Liver (tissue), 9 donors: ENCODE data around the gene UMODL1. TPM values are rescaled to one million over a fixed set of nuclear protein-coding genes. Genes with fewer than 3 reads are reported as not detected.

Source experiments
- DNase-seq: peaks from one replicate; pipeline ENCODE4 v3.0.0-alpha.2; 2017; ENCODE audit warnings: low spot score
- H3K27ac ChIP-seq, 2 donors: one replicate each; pipeline ENCODE4 v1.7.0; 2013; ENCODE audit warnings: inconsistent platforms in 2 of 2, low read length in 2 of 2, control low read depth in 1 of 2, low read depth in 1 of 2, mild to moderate bottlenecking in 1 of 2
- H3K27me3 ChIP-seq, 4 donors: one replicate each; pipeline versions ENCODE4 v1.6.1 to v1.7.0; 2013; ENCODE audit warnings: low read length in 3 of 4, inconsistent platforms in 1 of 4, mild to moderate bottlenecking in 1 of 4, moderate library complexity in 1 of 4; ENCODE audit not compliant: control insufficient read depth in 4 of 4, insufficient read depth in 4 of 4
- H3K36me3 ChIP-seq, 4 donors: one replicate each; pipeline versions ENCODE4 v1.6.1 to v1.7.0; 2013; ENCODE audit warnings: low read length in 3 of 4, mild to moderate bottlenecking in 3 of 4, low read depth in 1 of 4, moderate library complexity in 1 of 4; ENCODE audit not compliant: control insufficient read depth in 4 of 4, insufficient read depth in 3 of 4
- H3K4me1 ChIP-seq, 4 donors: one replicate each; pipeline versions ENCODE4 v1.6.1 to v1.7.0; 2013; ENCODE audit warnings: low read length in 3 of 4, mild to moderate bottlenecking in 3 of 4, moderate library complexity in 1 of 4; ENCODE audit not compliant: control insufficient read depth in 4 of 4, insufficient read depth in 4 of 4
- H3K4me3 ChIP-seq, 3 donors: one replicate each; pipeline versions ENCODE4 v1.6.1 to v1.7.0; 2013; ENCODE audit warnings: low read length in 3 of 3, control low read depth in 1 of 3, low read depth in 1 of 3, mild to moderate bottlenecking in 1 of 3
- H3K9ac ChIP-seq, 2 donors: one replicate each; pipeline ENCODE4 v1.7.0; 2013; ENCODE audit warnings: low read length in 2 of 2, mild to moderate bottlenecking in 2 of 2, moderate library complexity in 2 of 2, control low read depth in 1 of 2, low read depth in 1 of 2
- H3K9me3 ChIP-seq, 4 donors: one replicate each; pipeline versions ENCODE4 v1.6.1 to v1.7.0; 2013; ENCODE audit warnings: low read length in 3 of 4; ENCODE audit not compliant: control insufficient read depth in 4 of 4
- EGR1 ChIP-seq, 2 donors: IDR thresholded peaks; 2 replicates each; pipeline ENCODE4 v1.6.1; 2016 to 2018; ENCODE audit warnings: antibody characterized with exemption in 2 of 2, low read depth in 2 of 2
- FOXA1 ChIP-seq: IDR thresholded peaks from 2 replicates; pipeline ENCODE4 v1.6.1; 2016; ENCODE audit warnings: antibody characterized with exemption
- FOXA2 ChIP-seq: IDR thresholded peaks from 2 replicates; pipeline ENCODE4 v1.6.1; 2016; ENCODE audit warnings: antibody characterized with exemption
- GABPA ChIP-seq, 2 donors: IDR thresholded peaks in 1 of 2; conservative IDR thresholded peaks in 1 of 2; 2 replicates each; pipeline ENCODE4 v1.6.1; 2016; ENCODE audit warnings: antibody characterized with exemption in 2 of 2, mild to moderate bottlenecking in 1 of 2, moderate library complexity in 1 of 2
- HNF4A ChIP-seq, 2 donors: conservative IDR thresholded peaks; 2 replicates each; pipeline ENCODE4 v1.6.1; 2016; ENCODE audit warnings: antibody characterized with exemption in 2 of 2, mild to moderate bottlenecking in 2 of 2
- HNF4G ChIP-seq: IDR thresholded peaks from 2 replicates; pipeline ENCODE4 v1.6.1; 2016; ENCODE audit warnings: antibody characterized with exemption
- JUND ChIP-seq, 2 donors: IDR thresholded peaks; 2 replicates each; pipeline ENCODE4 v1.6.1; 2016; ENCODE audit warnings: antibody characterized with exemption in 2 of 2
- NR2F2 ChIP-seq: IDR thresholded peaks from 2 replicates; pipeline ENCODE4 v1.6.1; 2016; ENCODE audit warnings: antibody characterized with exemption
- RAD21 ChIP-seq, 2 donors: IDR thresholded peaks; 2 replicates each; pipeline ENCODE4 v1.6.1; 2016; ENCODE audit warnings: antibody characterized with exemption in 2 of 2, mild to moderate bottlenecking in 2 of 2
- RXRA ChIP-seq, 2 donors: IDR thresholded peaks; 2 replicates each; pipeline ENCODE4 v1.6.1; 2017 to 2018; ENCODE audit warnings: antibody characterized with exemption in 2 of 2, mild to moderate bottlenecking in 1 of 2
- SP1 ChIP-seq: IDR thresholded peaks from 2 replicates; pipeline ENCODE4 v1.6.1; 2018; ENCODE audit warnings: antibody characterized with exemption, mild to moderate bottlenecking
- TAF1 ChIP-seq: conservative IDR thresholded peaks from 2 replicates; pipeline ENCODE4 v1.6.1; 2016; ENCODE audit warnings: antibody characterized with exemption, mild to moderate bottlenecking
- YY1 ChIP-seq: IDR thresholded peaks from 2 replicates; pipeline ENCODE4 v1.6.1; 2016; ENCODE audit warnings: antibody characterized with exemption, mild to moderate bottlenecking
- WGBS: extraction: QIAGEN DNeasy Blood & Tissue Kit; methylation state at CpG from one replicate; pipeline ENCODE4 v1.1.7; 2013; 5-methylcytosine and 5-hydroxymethylcytosine counted together
- polyA plus RNA-seq, 2 donors: library from polyadenylated mRNA; stranded (reverse) in 1 of 2; unstranded in 1 of 2; fragments of 200-250 nt in 1 of 2; fragments of >200 nt in 1 of 2; fragmentation: Nextera tagmentation in 1 of 2; extraction: Ambion mirVana in 1 of 2; gene quantifications; one replicate each; pipeline versions ENCODE4 v1.2.1 to v1.2.3, GENCODE V29; 2013 to 2015
- total RNA-seq, 2 donors: library from RNA; depleted of rRNA; stranded (reverse); fragments of >200 nt; gene quantifications; one replicate each; pipeline ENCODE4 v1.2.3, GENCODE V29; 2014
- TF ChIP-seq, protein P1 (sequence below): IDR thresholded peaks from 2 replicates; pipeline ENCODE4 v1.6.1; 2016; ENCODE audit warnings: antibody characterized with exemption
- TF ChIP-seq, protein P2 (sequence below): IDR thresholded peaks from 2 replicates; pipeline ENCODE4 v1.6.1; 2016; ENCODE audit warnings: antibody characterized with exemption
- TF ChIP-seq, protein P3 (sequence below): IDR thresholded peaks from 2 replicates; pipeline ENCODE4 v1.6.1; 2016; ENCODE audit warnings: antibody characterized with exemption
- TF ChIP-seq, protein P4 (sequence below): IDR thresholded peaks from 2 replicates; pipeline ENCODE4 v1.6.1; 2016; ENCODE audit warnings: antibody characterized with exemption, mild to moderate bottlenecking
- TF ChIP-seq, protein P5 (sequence below): fragments of 150-350 bp; IDR thresholded peaks from 2 replicates; pipeline ENCODE4 v1.5.1; 2017; ENCODE audit warnings: improper control_type of control experiment, low read depth, low read length; ENCODE audit not compliant: missing input control
- donor health status: healthy.
- donor health status: healthy.
- donor health status: healthy.
- donor health status: healthy.
- donor health status: healthy.

Gene UMODL1
- total and polyA plus RNA-seq, 4 donors, result 0.08 to 0.14 (median 0.08) TPM; not detected in 1

DNA sequence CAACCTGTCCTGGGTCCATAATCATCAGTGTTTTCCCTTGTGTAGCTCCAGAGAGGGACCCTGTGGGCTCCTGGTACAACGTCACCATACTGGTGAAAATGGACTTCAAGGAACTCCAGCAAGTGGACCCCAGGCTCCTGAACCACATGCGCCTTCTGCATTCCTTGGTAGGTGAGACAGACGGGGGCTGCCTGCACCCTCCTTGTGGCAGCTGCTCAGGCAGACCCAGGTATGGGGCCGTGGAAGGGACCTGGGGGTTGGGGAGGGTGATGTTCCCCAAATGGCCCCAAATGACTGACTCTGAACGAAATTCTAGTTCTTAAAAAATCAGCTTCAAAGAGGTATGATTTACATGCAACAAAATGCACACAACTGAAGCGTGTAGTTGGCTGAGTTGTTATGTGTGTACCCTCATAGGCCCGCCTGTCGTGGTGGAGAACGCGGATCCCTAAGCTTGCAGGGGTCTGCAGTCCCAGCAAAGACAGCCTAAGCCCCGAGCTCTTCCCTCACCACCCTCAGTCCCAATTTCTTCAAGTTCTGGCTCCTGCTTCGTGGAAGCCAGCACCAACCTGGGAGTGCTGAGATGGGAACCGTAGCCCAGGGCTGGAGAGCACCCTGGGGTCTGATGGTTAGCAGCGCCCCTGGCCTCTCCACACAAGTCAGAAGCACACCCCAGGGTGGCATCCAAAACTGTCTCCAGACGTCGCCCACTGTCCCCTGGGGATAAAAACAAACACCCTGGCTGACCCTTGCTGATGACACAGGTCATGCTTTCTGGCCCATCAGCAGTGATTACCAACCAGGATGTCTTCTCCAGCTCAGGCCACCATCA, 14.3 kb downstream of the UMODL1 start:
- 92% methylated on average over 16 of the region's 16 CpGs for WGBS
- Histone ChIP-seq H3K36me3 (no peaks in the 10 kb centered on the region), H3K9me3 (no peaks in the 10 kb centered on the region), H3K4me3 (no peak overlapping the region), H3K27me3 (no peaks in the 10 kb centered on the region), H3K9ac (no peak overlapping the region), H3K4me1 (peaks cover 0 to 6% (median 0%) of the 10 kb centered on the region in 4 donors), H3K27ac (no peak overlapping the region)
- DNase-seq, result no peak
- no peak for TF ChIP-seq YY1
- TF ChIP-seq FOXA2, result no peak
- no peak for TF ChIP-seq RXRA (IDR thresholded peaks at IDR 0.05)
- no peak for TF ChIP-seq RAD21 (IDR thresholded peaks at IDR 0.05)
- TF ChIP-seq JUND (IDR thresholded peaks at IDR 0.05), result no peak
- no peak for TF ChIP-seq FOXA1
- no peak for TF ChIP-seq TAF1
- no peak for TF ChIP-seq HNF4G
- no peak for TF ChIP-seq SP1
- no peak for TF ChIP-seq NR2F2
- no peak for TF ChIP-seq GABPA (IDR thresholded peaks at IDR 0.05 in 1 of 2, conservative IDR thresholded peaks at IDR 0.05 in 1 of 2)
- TF ChIP-seq, protein P1, sequence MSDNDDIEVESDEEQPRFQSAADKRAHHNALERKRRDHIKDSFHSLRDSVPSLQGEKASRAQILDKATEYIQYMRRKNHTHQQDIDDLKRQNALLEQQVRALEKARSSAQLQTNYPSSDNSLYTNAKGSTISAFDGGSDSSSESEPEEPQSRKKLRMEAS, result no peak
- TF ChIP-seq, protein P2, sequence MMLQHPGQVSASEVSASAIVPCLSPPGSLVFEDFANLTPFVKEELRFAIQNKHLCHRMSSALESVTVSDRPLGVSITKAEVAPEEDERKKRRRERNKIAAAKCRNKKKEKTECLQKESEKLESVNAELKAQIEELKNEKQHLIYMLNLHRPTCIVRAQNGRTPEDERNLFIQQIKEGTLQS, result no peak
- TF ChIP-seq HNF4A (conservative IDR thresholded peaks at IDR 0.05), result no peak
- TF ChIP-seq, protein P3, sequence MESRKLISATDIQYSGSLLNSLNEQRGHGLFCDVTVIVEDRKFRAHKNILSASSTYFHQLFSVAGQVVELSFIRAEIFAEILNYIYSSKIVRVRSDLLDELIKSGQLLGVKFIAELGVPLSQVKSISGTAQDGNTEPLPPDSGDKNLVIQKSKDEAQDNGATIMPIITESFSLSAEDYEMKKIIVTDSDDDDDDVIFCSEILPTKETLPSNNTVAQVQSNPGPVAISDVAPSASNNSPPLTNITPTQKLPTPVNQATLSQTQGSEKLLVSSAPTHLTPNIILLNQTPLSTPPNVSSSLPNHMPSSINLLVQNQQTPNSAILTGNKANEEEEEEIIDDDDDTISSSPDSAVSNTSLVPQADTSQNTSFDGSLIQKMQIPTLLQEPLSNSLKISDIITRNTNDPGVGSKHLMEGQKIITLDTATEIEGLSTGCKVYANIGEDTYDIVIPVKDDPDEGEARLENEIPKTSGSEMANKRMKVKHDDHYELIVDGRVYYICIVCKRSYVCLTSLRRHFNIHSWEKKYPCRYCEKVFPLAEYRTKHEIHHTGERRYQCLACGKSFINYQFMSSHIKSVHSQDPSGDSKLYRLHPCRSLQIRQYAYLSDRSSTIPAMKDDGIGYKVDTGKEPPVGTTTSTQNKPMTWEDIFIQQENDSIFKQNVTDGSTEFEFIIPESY, result no peak

DNA sequence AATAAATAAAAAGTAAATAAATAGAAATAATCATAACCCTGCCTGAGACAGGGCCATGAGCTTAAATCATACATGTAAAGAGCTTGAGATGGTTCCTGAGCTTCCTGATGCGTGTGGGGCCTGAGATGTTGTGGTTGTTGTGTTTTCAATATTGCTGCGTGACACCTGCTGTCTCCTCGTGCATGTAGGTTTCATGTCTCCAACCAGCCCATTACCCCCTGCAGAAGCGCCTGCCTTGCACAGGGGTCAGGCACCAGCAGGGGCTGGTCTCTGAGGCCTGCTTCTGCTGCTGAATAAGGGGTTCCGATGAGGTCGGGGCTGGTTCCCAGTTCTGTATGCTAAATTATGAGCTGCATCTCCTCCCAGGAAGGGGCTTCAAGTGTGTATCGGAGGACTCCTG, 15.9 kb downstream of the UMODL1 start:
- peaks cover 0 to 6% (median 0%) of the 10 kb centered on the region in 4 donors for H3K4me1 ChIP-seq
- H3K9ac ChIP-seq, result no peak overlapping the region
- H3K36me3 ChIP-seq, result no peaks in the 10 kb centered on the region
- H3K27ac ChIP-seq, result no peak overlapping the region
- H3K27me3 ChIP-seq, result no peaks in the 10 kb centered on the region
- H3K9me3 ChIP-seq, result no peaks in the 10 kb centered on the region
- WGBS, result 86% methylated on average over 7 of the region's 7 CpGs
- DNase-seq, result no peak
- TF ChIP-seq, protein P3, result no peak
- TF ChIP-seq EGR1 (IDR thresholded peaks at IDR 0.05; ENCODE audit: low read depth in 2 of 2) (no peak), RXRA (IDR thresholded peaks at IDR 0.05) (no peak), NR2F2 (no peak), HNF4A (conservative IDR thresholded peaks at IDR 0.05) (no peak), HNF4G (no peak), GABPA (IDR thresholded peaks at IDR 0.05 in 1 of 2, conservative IDR thresholded peaks at IDR 0.05 in 1 of 2) (no peak), RAD21 (IDR thresholded peaks at IDR 0.05) (no peak), FOXA2 (no peak)
- TF ChIP-seq, protein P1, result no peak
- TF ChIP-seq, protein P4, sequence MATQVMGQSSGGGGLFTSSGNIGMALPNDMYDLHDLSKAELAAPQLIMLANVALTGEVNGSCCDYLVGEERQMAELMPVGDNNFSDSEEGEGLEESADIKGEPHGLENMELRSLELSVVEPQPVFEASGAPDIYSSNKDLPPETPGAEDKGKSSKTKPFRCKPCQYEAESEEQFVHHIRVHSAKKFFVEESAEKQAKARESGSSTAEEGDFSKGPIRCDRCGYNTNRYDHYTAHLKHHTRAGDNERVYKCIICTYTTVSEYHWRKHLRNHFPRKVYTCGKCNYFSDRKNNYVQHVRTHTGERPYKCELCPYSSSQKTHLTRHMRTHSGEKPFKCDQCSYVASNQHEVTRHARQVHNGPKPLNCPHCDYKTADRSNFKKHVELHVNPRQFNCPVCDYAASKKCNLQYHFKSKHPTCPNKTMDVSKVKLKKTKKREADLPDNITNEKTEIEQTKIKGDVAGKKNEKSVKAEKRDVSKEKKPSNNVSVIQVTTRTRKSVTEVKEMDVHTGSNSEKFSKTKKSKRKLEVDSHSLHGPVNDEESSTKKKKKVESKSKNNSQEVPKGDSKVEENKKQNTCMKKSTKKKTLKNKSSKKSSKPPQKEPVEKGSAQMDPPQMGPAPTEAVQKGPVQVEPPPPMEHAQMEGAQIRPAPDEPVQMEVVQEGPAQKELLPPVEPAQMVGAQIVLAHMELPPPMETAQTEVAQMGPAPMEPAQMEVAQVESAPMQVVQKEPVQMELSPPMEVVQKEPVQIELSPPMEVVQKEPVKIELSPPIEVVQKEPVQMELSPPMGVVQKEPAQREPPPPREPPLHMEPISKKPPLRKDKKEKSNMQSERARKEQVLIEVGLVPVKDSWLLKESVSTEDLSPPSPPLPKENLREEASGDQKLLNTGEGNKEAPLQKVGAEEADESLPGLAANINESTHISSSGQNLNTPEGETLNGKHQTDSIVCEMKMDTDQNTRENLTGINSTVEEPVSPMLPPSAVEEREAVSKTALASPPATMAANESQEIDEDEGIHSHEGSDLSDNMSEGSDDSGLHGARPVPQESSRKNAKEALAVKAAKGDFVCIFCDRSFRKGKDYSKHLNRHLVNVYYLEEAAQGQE, result no peak
- TF ChIP-seq, protein P2, result no peak
- TF ChIP-seq, protein P5, sequence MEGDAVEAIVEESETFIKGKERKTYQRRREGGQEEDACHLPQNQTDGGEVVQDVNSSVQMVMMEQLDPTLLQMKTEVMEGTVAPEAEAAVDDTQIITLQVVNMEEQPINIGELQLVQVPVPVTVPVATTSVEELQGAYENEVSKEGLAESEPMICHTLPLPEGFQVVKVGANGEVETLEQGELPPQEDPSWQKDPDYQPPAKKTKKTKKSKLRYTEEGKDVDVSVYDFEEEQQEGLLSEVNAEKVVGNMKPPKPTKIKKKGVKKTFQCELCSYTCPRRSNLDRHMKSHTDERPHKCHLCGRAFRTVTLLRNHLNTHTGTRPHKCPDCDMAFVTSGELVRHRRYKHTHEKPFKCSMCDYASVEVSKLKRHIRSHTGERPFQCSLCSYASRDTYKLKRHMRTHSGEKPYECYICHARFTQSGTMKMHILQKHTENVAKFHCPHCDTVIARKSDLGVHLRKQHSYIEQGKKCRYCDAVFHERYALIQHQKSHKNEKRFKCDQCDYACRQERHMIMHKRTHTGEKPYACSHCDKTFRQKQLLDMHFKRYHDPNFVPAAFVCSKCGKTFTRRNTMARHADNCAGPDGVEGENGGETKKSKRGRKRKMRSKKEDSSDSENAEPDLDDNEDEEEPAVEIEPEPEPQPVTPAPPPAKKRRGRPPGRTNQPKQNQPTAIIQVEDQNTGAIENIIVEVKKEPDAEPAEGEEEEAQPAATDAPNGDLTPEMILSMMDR, result no peak
- H3K4me3 ChIP-seq, result no peak overlapping the region
